ENCODE measurements around the gene ZNF287.
"Not testable (repeated sequence)": the region's sequence is repeated elsewhere in the genome, so short reads cannot be mapped to it uniquely, and the experiment has no call there.

ZNF287 gene
- 0.12 to 2.2 (median 1.2) reads per million in 18 experiments for total RNA-seq

DNA sequence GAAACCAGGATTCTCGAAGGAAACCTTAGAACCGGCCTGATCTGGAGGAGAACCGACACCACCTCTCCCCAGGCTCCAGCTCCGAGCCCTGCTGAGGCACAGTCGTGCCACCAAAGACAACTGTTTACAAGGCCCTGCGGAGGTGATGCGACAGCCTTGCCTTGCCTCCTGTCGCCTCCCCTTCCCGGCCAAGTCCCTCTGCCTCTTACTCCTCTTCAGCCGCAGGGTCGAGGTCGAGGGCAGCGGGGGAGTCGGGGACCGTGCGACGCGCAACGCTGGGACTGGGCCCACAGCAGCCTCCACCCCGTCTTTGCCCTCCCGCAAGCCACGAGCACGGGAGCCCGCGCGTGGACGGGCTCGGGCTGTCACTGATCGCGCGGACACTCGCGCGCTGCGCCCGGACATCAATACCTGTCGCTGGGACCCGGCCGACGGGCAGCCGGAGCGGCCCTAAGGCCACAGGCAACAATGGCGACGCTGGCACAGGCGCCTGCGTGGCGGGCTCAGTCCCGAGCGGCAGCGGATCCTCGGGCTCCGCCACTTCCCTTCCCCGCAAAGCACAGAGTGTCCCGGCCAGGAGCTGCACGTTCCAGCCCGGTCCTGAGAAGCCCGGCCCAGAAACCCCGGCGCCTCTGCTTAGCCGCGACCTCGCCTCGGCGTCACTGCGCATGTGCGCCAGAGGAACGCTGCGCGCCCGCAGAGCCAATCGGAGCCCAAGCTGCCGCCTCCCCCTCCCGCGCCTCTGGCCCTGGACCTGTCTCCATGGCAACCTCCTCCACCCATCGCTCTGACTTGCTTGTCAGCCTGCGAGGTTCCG is at the start of gene ZNF287:
TSS of gene ZNF287 (minus strand) at position 664 of the 817 bp plus-strand sequence. CDS start 1,473 bp downstream, outside the sequence.
- DNase-seq: peak; percentile 83 to 88

GRCh38 chr17:16617481-16618060 is 48.6 kb upstream of the ZNF287 start:
- DNase-seq: no peak

DNA sequence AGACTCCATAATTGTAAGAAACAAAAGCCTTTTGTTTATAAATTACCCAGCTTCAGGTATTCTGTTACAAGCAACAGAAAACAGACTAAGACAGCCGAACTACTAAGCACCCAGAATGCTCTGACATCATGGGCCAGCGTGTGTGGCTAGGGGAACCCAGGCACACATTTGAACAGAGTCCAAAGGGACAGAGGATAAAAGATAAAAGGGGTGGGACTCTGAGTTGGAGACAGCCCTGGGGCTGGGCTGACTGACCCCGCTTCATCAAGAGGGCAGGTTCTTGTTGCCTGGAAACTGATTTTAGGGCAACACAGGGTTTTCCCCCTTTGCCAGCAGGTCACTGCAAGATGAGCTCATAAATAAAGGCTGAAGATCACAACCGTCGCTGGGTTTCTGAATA is 30.5 kb upstream of the ZNF287 start:
- no peak for DNase-seq

- DNase-seq: peak in 1 of 2 donors; percentile 40
These were observed 24.5 kb upstream of the ZNF287 start for GRCh38 chr17:16593356-16594102.

GRCh38 chr17:16589097-16589969 is 20.3 kb upstream of the ZNF287 start:
- peak; percentile 89 to 92 for DNase-seq

DNA sequence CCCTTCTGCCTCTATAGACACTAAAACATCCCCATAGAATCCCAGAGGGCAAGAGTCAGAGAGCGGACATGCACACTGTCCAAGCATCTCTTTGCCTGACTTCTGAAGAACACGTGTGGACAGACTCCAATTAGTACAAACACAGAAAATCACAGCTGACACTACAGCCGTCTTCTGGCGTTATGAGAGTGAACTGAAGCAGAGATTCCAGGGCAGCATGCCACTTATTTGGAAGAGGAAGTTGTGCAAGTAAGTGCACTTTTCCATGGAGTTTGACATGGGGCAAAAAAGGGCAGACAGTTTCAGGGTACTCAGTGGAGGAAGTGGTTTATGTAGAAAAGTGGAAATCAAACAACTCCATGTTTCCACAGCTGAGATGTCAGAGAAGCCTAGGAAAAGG is 16.8 kb upstream of the ZNF287 start:
- no peak for DNase-seq

DNA sequence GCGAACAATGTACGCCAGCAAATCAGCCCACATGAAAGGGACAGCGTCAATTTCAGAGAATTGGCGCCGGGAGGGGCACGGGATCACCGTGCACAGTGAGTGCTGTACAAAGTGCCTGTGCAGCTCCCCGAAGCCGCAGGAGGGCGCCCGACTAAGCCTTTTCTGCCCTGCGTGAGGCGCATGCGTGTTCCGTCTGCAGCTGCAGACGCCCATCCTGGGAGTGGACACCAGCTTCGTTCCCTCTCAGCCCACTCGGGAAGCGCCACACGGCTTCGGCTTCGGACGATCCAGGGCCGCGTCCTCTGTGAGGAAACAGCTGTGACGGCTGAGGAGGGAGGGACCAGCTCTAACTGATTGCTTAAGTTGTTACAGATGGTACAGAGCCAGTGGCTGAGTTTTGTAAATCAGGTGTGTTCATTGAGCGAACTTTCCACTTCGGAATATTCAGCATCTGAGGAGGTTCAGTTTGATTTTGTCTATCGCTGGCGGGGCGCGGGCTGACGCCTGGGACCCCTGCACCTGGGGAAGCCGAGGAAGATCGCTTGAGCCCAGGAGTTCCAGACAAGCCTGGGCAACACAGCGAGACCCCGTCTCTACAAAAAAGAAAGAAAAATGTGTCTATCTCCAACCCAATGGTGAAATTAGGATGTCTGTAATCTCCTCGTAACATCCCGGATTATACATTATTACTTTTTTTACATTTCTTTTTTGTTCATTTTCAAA is 15.4 kb upstream of the ZNF287 start:
- peak; percentile 87 to 92 for DNase-seq

DNA sequence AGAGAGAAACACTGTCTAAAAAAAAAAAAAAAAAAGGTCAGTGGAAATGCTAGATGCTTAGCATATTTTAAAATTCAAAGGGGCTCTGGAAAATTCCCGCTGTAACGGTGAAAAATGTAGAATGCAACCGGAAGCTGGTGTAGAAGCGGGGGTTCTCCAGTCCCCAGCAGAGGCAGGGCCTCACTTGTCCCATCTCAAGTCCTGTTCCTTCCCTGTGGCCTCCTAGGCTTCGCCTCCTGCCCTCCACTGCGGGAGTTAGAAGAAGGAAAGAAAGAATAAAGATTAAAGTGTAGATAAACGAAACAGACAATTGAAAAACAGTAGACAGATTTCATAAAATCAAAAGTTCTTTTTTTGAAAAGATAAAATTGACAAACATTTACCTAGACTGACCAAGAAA is 14.8 kb upstream of the ZNF287 start:
- no peak for DNase-seq

- no peak for DNase-seq
These were observed 4.5 kb upstream of the ZNF287 start for GRCh38 chr17:16573466-16573865.

DNA sequence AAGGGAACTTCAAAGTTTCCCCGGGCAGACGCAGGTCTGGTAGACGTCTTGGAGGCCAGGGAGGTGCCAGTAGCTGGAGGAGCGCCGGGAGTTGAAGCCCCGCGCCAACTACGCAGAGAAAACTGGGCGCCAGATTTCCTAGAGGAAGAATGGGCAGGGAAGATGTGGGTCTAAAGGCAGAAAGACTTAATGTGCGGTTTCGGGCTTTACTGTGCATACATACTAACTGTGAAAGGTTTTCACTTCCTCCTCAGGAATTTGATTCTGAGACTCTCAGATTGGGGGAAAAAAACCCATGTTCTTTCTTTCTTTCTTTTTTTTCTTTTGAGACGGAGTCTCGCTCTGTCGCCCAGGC is 331 bp upstream of the ZNF287 start:
- no peak for DNase-seq

GRCh38 chr17:16552637-16553045 is 16.4 kb downstream of the ZNF287 start:
- no peak for DNase-seq

- DNase-seq: no peak
These were observed 16.9 kb downstream of the ZNF287 start for GRCh38 chr17:16551878-16552636.

DNA sequence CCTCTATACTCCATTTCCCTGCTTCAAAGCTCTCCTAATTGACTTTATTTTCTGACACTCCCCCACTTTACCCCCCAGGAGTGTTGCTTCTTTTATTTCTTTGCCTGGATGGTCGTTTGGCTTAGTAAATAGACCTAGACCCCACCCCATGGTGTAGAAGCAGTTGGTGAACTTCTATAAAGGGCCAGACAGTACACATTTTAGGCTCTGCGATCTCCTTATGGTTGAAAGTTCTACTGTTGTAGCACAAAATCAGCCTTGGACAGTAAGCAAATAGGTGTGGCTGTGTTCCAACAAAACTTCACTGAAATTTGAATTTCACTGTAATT is 31.9 kb downstream of the ZNF287 start:
- no peak for DNase-seq

DNA sequence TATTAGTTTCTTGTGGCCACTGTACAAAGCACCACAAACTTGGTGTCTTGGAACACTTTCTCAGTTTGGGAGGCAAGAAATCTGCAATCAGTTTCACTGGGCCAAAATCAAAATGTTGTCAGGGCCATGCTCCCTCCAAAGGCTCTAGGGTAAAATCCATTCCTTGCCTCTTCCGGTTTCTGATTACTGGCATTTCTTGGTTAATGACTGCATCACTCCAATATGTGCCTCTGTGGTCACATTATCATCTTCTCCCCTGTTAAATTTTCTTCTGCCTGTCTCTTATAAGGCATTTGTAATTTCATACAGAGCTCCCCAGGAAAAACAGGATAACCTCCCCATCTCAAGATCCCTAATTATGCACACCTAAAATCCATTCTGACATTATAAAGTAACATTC is 34.8 kb downstream of the ZNF287 start:
- no peak for DNase-seq

DNA sequence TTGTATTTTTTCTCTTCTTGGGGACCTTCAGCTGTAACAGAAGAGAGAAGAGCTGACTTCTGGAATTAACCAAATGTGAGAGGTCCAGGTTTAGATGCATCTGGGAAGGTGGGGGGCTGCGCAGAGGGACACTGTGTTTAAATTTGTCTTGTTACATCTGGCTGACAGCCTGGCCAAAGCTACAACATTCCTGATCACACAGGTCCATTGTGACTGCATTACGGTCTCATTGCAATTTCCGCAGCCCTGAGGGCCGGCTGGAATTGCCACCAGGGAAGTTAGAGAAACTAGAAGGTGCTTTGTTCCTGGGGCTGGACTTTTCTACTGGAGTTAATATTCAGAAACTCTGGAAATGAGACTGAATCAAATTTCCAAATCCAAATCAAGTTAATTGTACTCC is 39.1 kb downstream of the ZNF287 start:
- DNase-seq: no peak

- DNase-seq: no peak
These were observed 41.7 kb downstream of the ZNF287 start for GRCh38 chr17:16527298-16527697.

DNA sequence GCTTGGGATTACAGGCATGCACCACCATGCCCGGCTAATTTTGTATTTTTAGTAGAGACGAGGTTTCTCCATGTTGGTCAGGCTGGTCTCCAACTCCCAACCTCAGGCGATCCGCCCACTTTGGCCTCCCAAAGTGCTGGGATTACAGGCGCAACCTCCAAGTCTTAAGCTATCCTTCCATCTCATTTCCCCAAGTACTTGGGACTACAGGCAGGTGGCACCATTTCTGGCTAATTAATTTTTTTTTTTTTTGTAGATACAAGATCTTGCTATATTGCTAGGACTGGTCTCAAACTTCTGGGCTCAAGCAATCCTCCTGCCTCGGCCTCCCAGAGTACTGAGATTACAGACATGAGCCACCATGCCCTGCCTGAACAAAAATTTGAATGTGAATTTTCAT is 43.4 kb downstream of the ZNF287 start:
- not testable (repeated sequence) for DNase-seq

GRCh38 chr17:16521070-16521727 is 47.8 kb downstream of the ZNF287 start:
- peak; percentile 92 to 94 for DNase-seq

- no peak for DNase-seq
These were observed 50.0 kb downstream of the ZNF287 start for GRCh38 chr17:16519021-16519420.

- peak; percentile 33 to 48 for DNase-seq
These were observed 51.5 kb downstream of the ZNF287 start for GRCh38 chr17:16517477-16517876.
